Stimulated activated CD8-positive, alpha-beta memory T cell treated with anti-CD3 and anti-CD28 coated beads, Interleukin-15, amount 100 ng/mL, for 1 hour (primary cell): Measurements from ENCODE around the gene MUCL3.
A peak's percentile ranks its signal among the peaks of the same experiment; 100 is the strongest.
"Not testable (repeated sequence)": the region's sequence is repeated elsewhere in the genome, so short reads cannot be mapped to it uniquely, and the experiment has no call there.

Experiments used
- DNase-seq: peaks from one replicate; pipeline ENCODE4 v3.0.0-alpha.2; 2020; ENCODE audit warnings: low read depth

Gene MUCL3

GRCh38 chr6:30910473-30910872, 30.3 kb upstream of the MUCL3 start:
- DNase-seq = not testable (repeated sequence)

- no peak for DNase-seq
Observed at GRCh38 chr6:30912746-30913520, 27.8 kb upstream of the MUCL3 start.

- DNase-seq = no peak
Observed at GRCh38 chr6:30913721-30914075, 27.1 kb upstream of the MUCL3 start.

GRCh38 chr6:30914076-30914853, 26.5 kb upstream of the MUCL3 start, which contains the start of gene VARS2:
Gene VARS2, plus strand, starts transcription at chr6:30914238. Its CDS starts 599 bp downstream, at chr6:30914837.
- DNase-seq = peak; percentile 68

GRCh38 chr6:30914854-30915590, 25.8 kb upstream of the MUCL3 start:
- DNase-seq = no peak

GRCh38 chr6:30915591-30915946, 25.2 kb upstream of the MUCL3 start:
- DNase-seq = no peak

- no peak for DNase-seq
Observed at GRCh38 chr6:30917041-30917440, 23.7 kb upstream of the MUCL3 start.

GRCh38 chr6:30917487-30917886, 23.3 kb upstream of the MUCL3 start:
- no peak for DNase-seq

- no peak for DNase-seq
Observed at GRCh38 chr6:30918670-30919069, 22.1 kb upstream of the MUCL3 start.

- no peak for DNase-seq
Observed at GRCh38 chr6:30922447-30922852, 18.3 kb upstream of the MUCL3 start.

- not testable (repeated sequence) for DNase-seq
Observed at GRCh38 chr6:30924040-30924627, 16.6 kb upstream of the MUCL3 start.

- no peak for DNase-seq
Observed at GRCh38 chr6:30926644-30927043, 14.1 kb upstream of the MUCL3 start.

GRCh38 chr6:30927080-30927479, 13.7 kb upstream of the MUCL3 start:
- DNase-seq = not testable (repeated sequence)

- DNase-seq = no peak
Observed at GRCh38 chr6:30928677-30929076, 12.1 kb upstream of the MUCL3 start.

GRCh38 chr6:30930506-30930905, 10.3 kb upstream of the MUCL3 start:
- DNase-seq = no peak

GRCh38 chr6:30931272-30931671, 9.5 kb upstream of the MUCL3 start:
- no peak for DNase-seq

- no peak for DNase-seq
Observed at GRCh38 chr6:30931969-30932645, 8.7 kb upstream of the MUCL3 start, which contains the start of gene SFTA2. Gene SFTA2, minus strand, starts transcription at chr6:30932170. Its CDS starts 74 bp downstream, at chr6:30932096.

- DNase-seq = no peak
Observed at GRCh38 chr6:30932665-30933365, 8.0 kb upstream of the MUCL3 start.

GRCh38 chr6:30935018-30935417, 5.8 kb upstream of the MUCL3 start:
- DNase-seq = no peak

- DNase-seq = no peak
Observed at GRCh38 chr6:30937265-30937664, 3.5 kb upstream of the MUCL3 start.

GRCh38 chr6:30938730-30939129, 2.0 kb upstream of the MUCL3 start:
- DNase-seq = no peak
